Fibroblast of skin of left quadriceps (primary cell): ENCODE measurements around the gene LUM.

Experiments used
- DNase-seq, 2 experiments: peaks; one replicate each; pipeline ENCODE4 v3.0.0-alpha.2; 2013; ENCODE audit warnings: low read depth in 2 of 2

Gene LUM, protein sequence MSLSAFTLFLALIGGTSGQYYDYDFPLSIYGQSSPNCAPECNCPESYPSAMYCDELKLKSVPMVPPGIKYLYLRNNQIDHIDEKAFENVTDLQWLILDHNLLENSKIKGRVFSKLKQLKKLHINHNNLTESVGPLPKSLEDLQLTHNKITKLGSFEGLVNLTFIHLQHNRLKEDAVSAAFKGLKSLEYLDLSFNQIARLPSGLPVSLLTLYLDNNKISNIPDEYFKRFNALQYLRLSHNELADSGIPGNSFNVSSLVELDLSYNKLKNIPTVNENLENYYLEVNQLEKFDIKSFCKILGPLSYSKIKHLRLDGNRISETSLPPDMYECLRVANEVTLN

DNA sequence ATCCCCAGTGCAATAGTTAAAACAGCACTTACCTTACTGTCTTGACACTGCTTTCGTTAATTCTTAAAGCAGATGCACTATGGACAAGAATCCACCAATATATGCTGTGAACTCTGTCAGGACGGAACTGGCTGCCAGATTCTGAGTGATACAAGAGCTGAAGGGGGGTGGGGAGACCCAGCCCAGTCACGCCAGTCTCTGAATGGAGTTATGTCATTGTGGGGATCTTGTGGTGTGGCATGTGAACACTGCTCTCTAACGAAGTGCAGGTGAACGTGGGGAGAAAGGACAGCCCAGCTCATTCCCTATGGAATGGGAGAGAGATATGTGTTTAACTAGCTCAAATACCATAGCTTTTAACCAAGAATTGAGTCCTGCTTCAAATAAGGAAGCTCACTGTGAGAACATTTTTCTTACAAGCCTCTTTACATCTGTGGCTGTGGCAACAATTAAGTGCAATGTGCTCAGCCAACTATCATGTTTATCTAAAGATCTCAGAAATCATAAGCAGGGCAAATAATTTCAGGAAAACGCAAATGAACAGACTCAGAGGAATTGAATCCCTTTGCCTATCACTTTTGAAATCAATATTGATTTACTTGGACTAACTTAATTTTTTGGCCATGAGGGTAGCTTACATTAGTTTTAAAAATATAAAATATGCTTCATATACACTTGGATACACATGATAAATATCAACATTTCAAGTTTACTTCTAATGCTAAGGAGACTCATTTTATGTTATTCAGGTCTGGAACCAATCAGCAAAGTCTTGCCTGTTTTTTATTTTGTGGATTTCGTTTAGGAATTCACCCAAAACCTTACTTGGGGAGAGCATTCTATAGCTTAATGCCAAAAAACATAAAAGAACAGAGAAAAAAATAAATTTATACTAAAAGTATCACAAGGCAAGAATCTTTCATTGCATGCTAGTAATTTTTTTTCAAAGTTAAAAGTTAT is at the start of gene LUM:
Gene LUM (minus strand): TSS at position 129 of the 960 bp plus-strand sequence. CDS start 2,515 bp downstream, outside the sequence.
- DNase-seq, result peak; percentile 90 to 93

DNA sequence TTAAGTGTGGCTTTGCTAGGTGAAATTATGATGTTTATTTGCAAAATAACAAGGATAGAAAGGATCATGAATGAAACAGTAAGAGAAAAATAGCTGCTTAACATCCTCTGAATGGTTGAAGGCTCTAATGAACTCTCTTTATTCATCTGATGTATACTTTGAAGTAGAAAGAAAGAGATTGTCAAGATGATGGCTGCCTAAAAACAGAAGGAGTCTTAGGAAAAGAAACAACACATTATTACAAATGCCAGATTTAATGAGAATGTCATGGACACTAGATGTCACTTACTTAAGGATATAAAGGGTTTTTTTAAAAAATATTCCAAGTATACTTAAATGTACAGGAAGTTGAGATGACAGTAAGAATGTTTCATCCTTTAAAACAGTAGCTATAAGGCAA is 49.7 kb upstream of the LUM start:
- no peak for DNase-seq

DNA sequence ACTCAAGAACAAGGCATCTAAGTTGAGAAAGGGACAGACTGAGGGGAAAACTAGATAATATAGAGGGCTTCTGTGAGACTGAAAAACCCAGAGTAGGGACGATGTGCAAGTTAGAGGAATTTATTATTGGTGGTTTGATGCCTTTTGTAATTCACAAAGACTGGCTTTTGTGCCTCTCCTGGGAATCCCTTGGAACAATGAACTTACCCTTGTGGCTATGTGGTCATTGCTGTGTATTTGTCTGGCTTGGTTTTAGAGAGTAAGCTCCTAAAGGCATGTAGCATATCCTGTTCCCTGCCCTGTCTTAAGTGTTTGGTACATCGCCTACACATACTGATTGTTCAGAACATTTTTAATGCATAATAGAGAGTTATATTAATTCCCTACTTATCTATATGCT is 44.7 kb upstream of the LUM start:
- no peak for DNase-seq

DNA sequence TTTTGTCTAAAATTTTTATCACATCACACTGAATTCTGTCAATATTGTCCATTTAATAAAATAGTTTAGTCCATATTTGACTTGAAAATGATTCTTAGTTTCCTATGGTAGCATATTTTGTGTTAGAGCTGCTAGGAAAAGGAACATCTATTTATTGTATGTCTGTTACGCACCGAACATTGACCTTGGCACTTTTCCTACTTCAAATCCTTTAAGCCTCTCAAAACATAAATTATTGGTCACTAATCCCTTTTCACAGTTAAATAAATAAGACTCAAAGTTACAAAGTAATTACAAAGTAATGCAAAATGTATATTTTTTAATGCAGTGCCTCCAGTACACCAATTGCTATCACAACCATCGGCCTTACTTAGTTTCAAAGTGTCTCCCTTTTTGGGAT is 42.8 kb upstream of the LUM start:
- DNase-seq, result no peak

DNA sequence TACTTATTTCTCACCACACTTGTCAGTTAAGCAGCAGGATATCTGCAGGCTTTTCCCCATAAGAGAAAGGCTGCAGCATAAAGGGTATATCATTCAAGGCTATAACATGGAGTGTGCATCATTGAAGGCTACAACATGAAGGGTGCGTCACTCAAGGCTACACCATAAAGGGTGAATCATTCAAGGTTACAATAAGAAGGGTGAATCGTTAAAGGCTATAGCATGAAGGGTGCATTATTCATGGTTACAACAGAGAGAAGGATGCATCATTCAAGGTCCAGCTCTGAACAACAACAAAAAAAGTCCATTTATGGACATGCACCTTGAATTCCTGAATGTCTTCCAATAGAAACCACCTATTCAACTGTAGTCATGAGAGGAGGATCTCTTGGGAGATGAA is 32.8 kb upstream of the LUM start:
- no peak for DNase-seq

DNA sequence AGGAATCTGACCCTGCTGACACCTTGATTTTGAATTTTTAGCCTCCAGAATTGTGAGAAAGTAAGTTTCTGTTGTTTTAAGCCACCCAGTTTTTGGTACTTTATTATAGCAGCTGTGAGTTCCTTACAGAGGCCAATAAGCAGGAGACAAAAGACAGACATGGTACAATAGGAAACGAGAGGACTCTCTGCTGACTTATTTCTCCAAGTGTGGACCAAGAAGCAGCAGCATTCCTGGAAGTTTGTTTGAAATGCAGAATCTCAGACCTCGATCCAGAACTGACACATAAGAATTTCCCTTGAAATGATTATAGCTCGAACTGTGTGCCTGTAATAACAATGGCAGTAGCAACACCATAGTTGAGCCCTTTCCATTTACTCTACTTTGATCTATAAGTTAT is 31.9 kb upstream of the LUM start:
- no peak for DNase-seq

DNA sequence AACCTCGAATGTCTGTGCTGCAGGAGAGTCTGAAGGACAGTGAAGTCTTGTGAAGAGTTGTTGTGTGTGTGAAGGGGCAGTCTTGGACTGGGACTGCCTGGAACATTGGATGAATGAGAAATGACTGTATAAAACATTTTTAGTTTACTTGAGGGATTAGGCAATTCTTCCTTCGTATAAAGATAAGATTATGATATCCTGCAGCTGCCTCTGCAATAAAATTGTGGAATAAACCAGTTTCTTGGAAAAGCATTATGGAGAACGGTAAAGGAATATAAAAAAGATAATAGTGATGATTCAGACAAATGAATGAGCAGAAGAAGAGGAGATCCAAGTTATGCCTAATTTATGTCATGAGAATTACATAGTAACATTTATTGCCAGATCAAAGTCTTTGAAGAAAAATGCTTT is 30.9 kb upstream of the LUM start:
- no peak for DNase-seq

DNA sequence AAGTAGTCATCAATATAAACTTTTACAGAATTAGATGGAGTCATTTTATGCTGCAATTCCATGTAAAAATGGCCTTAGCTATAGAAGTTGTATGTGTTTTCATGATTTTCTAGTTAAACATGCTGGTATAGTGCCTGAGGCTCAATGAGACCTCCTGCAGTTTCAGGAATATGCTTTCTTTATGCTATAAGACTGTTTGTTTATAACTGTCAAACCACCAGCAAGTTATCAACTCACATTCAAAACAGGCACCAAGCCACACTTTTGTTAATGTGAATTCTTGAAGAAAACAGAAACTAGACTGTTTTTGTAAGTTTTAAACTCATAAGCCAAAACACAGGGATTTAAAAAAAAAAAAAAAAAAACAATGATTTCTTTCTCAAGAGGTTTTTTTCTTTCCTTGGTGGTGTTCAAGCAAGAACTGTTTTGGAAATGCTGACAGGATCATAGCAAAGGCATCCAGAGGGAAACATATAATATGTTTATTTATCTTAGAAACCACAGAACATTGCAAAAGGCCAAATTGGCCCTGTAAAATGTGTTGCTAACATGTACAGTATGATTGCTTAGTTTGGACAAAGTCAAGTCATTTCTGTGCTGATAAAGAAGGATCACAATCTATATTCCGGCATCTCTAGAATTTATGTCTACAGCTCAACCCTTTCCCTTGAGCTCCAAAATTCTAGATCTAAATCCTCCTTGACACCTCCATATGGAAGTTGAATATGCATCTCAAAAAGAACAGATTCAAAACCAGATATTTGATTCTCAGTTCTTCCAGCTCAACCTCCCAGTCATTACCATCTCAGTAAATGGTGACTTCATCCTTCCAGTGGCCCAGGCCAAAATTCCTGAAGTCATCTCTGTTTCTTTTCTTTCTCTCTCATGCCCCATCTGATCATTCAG is 29.0 kb upstream of the LUM start:
- peak; percentile 87 to 88 for DNase-seq

DNA sequence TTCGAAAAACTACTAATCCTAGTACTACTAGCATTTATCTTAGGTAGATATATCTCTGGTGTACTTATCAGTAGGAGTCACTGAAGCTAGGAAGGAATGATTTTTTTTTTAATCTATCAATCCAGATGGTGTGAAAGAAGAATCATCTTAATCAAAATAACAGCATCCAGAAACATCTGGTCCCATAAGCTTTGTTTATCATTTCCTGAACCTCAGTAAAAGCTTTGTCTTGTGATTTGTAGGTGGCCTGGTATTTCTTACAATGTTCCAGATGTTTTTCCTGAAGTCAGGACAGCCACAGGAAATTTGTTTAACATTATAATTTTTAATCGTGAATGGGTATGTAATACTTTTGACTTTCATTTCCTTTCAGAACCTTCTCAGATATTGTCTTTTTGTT is 28.0 kb upstream of the LUM start:
- DNase-seq, result peak; percentile 49 to 51

DNA sequence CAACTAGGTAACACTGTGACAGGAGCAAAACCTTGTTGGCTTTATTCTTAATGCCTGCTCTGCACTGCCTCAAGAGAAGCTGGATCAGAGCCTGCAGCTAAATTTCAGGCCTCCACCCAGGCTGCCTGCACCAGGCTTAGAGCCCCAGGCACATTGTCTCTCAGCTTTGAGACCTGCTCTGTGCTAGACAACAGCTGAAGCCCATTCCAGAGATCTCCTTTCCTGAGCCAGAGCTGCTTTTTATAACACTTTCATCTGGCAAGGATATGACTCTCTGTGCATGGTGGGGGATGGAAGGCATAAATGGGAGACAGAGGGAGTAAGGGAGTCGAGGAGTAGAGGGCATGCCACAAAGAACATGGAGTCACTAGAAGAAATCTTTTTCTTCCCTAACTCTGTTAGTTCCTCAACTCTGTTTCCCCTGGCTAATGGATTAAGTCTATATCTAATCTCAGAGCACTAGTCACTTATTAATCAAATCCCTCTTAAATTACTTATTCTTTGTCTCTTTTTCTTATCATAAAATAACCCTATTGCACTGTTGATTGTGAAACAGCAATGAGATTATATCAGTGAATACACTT is 27.1 kb upstream of the LUM start:
- DNase-seq, result no peak

DNA sequence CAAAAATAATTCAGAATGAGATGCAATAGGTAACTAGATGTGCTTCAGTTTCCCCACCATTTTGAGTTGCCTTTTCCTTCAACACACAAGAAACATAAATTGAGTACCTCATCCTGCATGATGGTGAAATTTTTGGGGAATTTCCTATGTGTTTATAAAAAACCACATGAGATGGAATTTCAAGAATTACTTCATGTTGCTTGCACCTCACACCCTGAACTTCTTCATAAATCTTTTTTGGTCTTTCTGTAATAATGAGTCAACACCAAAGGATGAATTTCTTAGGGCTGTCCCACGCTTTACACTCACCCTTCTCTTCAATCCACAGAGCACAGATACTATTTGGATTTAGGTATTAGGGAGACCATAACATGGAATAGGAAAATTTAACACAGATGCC is 22.6 kb upstream of the LUM start:
- peak; percentile 93 to 94 for DNase-seq

DNA sequence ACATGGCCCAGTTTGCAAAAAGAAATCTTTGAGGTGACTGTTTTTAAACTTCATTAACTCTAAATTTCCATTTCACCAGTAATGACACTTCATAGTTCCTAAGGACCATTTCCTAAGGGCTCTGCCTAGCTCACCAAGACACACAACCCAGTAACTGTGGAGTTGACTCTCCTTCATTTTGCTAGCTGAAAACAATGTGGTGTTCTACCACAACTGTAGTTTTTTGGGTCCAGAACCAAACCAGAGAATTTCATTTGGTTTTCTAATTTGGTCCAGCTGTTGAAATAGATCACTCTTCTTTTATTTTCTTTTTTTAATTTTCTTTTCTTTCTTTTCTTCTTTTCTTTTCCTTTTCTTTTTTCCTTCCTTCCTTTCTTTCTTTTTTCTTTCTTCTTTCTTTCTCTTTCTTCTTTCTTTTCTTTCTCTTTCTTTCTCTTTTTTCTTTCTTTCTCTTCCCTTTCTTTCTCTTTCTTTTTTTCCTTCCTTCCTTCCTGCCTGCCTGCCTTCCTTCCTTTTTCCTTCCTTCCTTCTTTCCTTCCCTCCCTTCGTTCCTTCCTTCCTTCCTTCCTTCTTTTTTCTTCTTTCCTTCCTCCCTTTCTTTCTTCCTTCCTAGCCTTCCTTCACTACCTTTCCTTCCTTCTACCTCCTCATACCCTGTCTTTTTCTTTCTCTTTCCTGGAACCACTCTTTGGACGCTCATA is 18.5 kb upstream of the LUM start:
- DNase-seq, result no peak

DNA sequence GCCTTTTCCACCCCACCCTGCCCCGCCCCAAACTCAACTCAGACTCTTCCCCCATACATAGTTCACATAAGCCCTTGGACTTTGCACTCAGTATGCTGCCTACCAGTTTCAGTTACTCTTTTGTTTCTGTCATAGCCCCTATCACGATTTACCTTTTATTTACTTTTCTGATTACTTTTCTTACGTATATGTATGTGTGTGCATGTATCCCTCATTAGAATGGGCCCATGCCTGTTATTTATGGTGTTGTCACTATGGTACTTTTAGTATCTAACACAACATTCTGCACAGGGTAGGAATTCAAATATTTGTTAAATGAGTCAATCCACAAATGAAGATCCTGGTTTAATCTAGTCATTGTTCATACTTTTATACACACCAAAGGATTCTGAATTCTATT is 16.5 kb upstream of the LUM start:
- DNase-seq, result peak; percentile 64 to 65

DNA sequence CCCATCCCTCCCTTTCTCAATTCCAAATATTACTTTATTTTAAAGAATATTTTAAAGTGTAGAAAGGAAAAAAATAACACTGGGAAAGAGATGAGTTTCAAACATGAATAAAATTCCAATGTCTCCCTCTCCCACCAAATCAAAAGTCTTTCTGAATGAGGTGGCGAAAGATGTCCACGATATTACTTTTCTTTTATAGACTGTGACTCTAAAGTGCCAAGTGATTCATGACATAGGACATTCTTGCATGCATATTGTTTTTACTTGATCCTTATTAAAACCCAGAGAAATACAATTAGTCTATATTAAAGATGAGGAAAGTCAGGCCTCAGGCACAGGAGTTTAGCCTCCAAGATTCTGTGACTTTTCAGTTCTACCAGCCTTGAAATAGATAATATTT is 16.0 kb upstream of the LUM start:
- peak in 1 of 2 experiments; percentile 54 for DNase-seq

DNA sequence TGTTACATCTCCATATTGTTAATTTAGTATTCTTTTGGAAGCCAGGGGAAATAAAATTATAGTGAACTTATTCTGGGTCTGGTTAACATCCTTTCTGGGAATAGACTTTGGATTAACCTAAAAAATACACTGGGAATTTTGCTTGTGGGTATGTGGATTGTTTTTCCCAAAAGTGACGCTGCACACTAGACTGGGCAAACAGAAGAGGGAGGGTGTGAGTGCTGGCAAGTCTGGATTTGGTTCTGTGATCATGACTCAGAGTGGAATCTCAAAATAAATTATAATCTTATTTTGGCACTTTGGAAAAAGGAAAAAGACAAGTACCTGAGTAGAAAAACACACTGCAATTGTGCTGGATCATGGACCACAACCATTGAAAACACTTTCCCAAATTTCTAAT is 15.2 kb upstream of the LUM start:
- no peak for DNase-seq

DNA sequence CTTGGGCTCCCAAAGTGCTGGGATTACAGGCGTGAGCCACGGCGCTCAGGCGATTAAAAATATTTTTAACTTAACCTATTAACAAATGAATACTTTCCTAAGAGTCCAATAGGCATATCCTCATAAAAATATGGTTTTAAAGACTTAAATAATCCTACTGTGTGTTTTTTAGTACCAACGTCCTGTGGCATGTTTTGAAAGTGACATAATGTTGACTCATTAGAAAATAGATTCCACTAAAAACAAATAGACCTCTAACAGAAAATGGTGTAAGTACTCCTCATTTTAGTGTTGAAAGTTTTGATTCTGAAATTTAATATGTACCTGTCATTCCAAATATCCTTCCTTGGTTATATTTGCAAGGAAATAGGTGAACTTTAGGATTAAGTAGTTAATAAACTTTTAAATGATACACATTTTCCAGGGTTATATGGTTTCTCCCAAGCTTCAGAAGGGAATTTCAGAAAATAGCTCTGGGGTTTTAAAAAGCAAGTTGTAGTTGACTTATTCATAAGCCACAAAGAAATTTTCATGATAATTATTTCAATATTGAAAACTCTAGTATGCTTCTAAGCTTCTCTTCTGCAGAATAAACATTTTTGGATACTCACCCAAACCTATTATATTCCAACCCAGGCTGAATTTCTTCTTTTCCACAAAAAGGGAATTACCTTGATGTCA is 12.1 kb upstream of the LUM start:
- DNase-seq, result no peak

DNA sequence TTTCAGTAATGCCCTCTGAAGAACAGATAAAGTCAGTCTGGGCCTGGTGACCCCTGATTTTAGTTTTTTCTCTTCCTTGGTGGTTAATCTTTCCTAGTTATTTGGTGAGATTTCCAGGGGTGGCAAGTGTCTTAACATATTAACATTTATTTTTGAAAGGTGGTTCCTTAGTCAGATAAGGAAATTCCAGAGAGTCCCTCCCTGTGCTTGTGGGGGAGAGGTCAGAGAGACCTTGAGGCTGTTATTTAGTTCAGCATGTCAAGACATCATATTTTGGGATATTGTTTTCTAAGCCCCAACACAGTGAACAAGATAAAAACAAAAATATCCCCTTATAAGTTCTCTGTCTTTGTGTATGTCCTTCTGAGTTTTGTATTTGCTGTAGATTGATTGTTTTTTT is 9.5 kb upstream of the LUM start:
- no peak for DNase-seq

DNA sequence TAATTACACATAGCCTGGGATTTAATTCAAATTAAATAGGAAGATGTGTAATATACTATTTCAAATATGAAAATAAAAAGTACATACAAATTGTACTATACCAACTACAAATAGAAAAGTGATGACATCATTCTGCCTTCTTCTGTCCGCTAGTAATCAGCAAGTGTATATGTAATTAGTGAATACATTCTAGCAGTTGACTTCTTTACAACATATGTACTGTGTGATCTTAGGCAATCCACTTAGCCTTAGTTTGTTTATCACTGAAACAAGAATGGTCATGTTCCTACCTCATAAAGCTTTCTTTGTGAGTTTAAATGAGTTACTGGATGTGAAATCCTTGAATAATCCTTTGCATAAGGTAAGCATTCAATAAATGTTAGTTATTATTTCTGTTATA is 7.8 kb upstream of the LUM start:
- no peak for DNase-seq

DNA sequence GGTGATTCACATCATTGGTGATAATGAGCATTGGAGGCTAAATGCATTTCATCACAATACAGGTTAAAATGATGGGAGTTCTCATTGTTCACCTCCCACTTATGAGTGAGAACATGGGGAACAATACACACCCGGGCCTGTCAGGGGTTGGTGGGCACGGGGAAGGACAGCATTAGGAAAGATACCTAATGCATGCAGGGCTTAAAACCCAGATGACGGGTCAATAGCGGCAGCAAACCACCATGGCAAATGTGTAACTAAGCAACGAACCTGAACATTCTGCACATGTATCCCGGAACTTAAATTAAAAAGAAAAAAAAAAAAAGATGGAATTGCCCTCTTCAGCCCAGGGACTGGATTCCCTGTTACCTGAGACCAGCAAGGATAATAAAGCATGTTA is 2.3 kb upstream of the LUM start:
- DNase-seq, result no peak

DNA sequence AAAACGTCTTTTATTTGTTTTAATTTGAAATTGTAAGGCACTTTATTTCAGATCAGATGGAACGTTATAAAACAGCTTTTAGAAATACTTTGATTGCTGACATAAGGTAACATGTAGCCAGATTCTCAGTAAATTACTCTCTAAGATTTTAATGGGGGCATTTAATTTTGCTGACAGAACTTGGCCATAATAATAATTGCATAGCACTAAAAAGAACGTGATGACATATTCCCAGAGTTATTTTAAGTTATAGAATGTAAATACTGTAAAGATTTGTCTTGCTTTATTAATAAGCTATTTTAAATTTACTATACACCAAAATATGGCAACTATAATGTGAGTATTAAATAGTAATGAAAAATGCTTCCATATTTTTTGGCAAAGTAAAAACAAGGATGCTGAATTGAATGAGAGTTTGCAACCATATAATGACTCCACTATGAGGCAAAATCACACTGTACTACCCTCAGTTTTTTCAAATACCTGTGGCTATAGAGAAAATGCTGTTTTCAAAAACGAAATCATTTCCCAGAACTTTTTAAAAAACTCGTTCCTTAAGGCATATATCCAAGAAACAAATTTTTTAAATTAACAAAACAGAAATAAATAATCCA is 876 bp downstream of the LUM start:
- DNase-seq, result no peak
